ENCODE measurements around the gene SKAP2. TPM values are rescaled to one million over a fixed set of nuclear protein-coding genes. Genes with fewer than 3 reads are reported as not detected.
"Not testable (repeated sequence)": the region's sequence is repeated elsewhere in the genome, so short reads cannot be mapped to it uniquely, and the experiment has no call there.

The SKAP2 gene
- total RNA-seq, 1 donor = 10.4 TPM

DNA sequence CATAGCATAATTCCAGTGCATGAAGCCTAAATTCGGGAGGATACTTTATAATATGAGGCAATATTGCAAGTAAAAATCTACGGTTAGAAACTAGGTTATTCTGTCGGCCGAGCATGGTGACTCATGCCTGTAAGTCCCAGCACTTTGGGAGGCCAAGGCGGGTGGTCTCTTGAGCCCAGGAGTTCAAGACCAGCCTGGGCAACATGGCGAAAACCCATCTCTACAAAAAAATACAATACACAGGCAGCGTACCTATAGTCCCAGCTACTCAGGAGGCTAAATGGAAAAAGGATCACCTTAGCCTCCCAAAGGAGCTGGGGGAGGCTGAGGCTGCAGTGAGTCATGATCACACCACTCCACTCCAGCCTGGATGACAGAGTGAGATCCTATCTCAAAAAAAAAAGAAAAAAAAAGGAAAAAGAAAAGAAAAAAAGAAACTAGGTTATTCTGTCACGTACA is 14.2 kb downstream of the SKAP2 start:
- TF ChIP-seq, protein P1, sequence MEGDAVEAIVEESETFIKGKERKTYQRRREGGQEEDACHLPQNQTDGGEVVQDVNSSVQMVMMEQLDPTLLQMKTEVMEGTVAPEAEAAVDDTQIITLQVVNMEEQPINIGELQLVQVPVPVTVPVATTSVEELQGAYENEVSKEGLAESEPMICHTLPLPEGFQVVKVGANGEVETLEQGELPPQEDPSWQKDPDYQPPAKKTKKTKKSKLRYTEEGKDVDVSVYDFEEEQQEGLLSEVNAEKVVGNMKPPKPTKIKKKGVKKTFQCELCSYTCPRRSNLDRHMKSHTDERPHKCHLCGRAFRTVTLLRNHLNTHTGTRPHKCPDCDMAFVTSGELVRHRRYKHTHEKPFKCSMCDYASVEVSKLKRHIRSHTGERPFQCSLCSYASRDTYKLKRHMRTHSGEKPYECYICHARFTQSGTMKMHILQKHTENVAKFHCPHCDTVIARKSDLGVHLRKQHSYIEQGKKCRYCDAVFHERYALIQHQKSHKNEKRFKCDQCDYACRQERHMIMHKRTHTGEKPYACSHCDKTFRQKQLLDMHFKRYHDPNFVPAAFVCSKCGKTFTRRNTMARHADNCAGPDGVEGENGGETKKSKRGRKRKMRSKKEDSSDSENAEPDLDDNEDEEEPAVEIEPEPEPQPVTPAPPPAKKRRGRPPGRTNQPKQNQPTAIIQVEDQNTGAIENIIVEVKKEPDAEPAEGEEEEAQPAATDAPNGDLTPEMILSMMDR (IDR thresholded peaks at IDR 0.05; ENCODE audit: insufficient read depth, low read depth, low read length) = no peak
- DNase-seq (ENCODE audit: low read depth) = peak; percentile 34
- H3K4me3 ChIP-seq (ENCODE audit: low read depth, low read length) = no peak overlapping the region

DNA sequence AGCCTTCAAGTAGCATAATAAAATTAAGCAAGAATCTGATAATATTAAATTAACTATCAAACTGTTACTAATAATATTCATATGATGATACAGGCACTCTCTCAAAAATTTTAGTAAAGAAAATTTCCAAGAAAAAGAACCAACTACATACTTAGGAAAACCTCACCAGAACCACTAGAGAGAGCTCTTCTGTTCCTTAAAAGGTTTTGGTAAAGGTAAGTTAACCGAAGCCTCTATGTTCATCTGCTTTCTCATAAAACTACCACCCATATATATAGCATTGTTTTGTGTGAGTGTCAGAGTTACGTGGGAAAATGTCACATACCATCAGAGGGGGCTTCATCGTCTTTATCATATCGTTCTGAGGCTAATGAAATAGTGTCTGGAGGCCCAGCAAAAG is 20.7 kb downstream of the SKAP2 start:
- TF ChIP-seq, protein P1 (IDR thresholded peaks at IDR 0.05; ENCODE audit: insufficient read depth, low read depth, low read length) = peak; percentile 19

DNA sequence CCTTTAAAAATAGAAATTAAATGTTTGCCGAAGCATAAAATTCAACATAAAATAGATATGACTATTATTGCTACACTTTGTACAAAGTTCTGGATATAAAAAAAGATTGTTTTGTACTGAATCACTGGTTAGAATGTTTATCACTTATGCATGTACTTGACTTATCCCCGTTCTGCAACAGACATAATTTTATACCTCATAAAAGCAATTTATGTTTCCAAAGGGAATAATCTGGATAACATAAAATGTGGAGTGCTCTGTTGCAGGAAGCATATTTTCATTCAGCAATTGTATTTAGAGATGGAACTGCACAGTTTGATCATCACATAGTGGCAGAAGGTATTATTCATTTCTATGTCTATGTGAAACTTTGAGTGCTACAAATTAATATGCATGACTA is 21.5 kb downstream of the SKAP2 start:
- H3K4me3 ChIP-seq (ENCODE audit: low read depth, low read length) = no peak overlapping the region
- no peak for DNase-seq (ENCODE audit: low read depth)
- TF ChIP-seq, protein P1 (IDR thresholded peaks at IDR 0.05; ENCODE audit: insufficient read depth, low read depth, low read length) = no peak

More for the DNA sequence above, 20.7 kb downstream of the SKAP2 start:
- H3K4me3 ChIP-seq (ENCODE audit: low read depth, low read length) = no peak overlapping the region
- peak; percentile 12 for DNase-seq (ENCODE audit: low read depth)

DNA sequence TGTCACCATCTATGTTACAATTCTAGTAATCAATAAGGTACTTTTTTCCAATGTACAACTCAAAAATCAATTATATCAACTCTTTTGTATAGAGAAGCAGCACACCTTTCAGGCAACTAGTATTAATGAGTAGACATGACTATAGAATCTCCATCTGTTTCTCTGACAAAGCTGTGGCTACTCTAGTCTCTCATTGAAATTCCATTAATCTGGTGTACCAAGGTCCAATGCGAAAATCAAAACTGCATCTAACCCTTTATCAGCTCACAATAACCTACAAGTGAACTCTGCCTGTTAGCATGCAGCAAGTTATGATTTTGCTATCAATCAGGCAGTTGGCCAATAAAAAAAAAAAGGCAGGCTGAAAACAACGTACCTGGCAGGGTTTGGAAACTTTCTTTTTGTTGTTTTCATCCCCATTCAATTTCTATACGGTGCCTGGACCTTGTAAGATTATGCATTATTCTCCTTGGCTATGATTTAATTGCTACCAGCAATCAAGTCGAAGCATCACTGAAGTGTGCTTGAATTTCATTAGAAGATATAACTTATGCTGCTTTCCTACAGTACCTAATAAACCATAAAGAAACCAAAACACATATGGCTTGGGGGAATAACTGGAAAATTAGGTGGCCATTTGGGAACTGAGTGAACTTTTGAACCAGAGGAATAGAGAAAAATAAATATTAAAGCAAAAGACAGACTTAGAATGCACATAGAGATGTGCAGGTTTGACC is 23.2 kb downstream of the SKAP2 start:
- TF ChIP-seq, protein P1 (IDR thresholded peaks at IDR 0.05; ENCODE audit: insufficient read depth, low read depth, low read length) = no peak
- no peak overlapping the region for H3K4me3 ChIP-seq (ENCODE audit: low read depth, low read length)
- no peak for DNase-seq (ENCODE audit: low read depth)

DNA sequence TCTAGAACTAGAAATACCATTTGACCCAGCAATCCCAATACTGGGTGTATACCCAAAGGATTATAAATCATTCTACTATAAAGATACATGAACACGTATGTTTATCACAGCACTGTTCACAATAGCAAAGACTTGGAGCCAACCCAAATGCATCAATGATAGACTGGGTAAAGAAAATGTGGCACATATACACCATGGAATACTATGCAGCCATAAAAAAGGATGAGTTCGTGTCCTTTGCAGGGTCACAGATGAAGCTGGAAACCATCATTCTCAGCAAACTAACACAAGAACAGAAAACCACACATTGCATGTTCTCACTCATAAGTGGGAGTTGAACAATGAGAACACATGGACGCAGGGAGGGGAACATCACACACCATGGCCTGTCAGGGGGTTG is 27.6 kb downstream of the SKAP2 start:
- DNase-seq (ENCODE audit: low read depth); H3K4me3 ChIP-seq (ENCODE audit: low read depth, low read length): not testable (repeated sequence)

DNA sequence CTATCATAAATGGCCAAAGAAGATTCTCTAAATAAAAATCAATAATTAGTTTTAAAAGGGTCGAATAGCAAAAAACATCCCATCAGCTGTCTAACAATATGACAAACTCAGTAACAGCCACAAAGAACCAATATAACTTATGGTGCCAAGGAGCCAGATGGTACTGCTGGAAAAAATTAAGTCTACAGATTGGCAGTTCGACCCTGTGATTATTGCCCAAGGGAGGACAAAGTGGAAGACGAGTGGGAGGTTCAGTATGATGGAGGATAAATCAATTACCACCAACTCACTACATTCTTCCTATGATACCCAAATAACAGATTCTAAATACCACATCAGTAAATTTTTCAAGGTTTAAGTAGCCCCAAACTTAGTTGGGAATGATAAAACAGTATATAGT is 49.0 kb downstream of the SKAP2 start:
- no peak overlapping the region for H3K4me3 ChIP-seq (ENCODE audit: low read depth, low read length)
- DNase-seq (ENCODE audit: low read depth) = no peak
- TF ChIP-seq, protein P1 (IDR thresholded peaks at IDR 0.05; ENCODE audit: insufficient read depth, low read depth, low read length) = no peak

DNA sequence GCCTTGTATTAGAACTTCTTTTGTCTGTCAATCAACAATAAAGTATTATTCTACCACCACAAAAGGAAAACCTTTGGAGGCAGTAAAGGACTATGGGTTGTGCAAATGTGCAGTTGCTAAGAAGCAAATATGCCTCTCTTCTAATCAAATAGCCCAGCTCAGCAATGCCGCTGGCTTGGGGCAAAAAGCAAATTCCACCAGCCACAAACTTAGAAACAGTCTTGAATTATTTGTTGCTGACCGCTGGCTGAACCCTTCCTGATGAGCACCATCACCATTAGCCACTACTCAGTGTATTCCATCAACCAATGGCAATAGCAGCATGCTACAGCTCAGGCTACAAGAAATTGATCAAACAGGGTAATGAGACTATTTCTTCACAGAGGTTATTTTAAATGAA is 51.0 kb downstream of the SKAP2 start:
- no peak overlapping the region for H3K4me3 ChIP-seq (ENCODE audit: low read depth, low read length)
- TF ChIP-seq, protein P1 (IDR thresholded peaks at IDR 0.05; ENCODE audit: insufficient read depth, low read depth, low read length) = no peak
- peak; percentile 14 for DNase-seq (ENCODE audit: low read depth)
